Esophagus muscularis mucosa (tissue), 4 donors: ENCODE results near the gene RIN1. TPM values are rescaled to one million over a fixed set of nuclear protein-coding genes. Genes with fewer than 3 reads are reported as not detected.

Experiments used
- DNase-seq: peaks from one replicate; pipeline ENCODE4 v3.0.0-alpha.2; 2017; ENCODE audit errors: extremely low spot score
- H3K27ac ChIP-seq, 4 donors: fragments of 200-600 bp; sonication (generic); replicated peaks in 1 of 4; 1 replicate in 3 of 4; 2 replicates in 1 of 4; pipeline ENCODE4 v1.5.1; 2016 to 2019; ENCODE audit warnings: mild to moderate bottlenecking in 1 of 4
- H3K27me3 ChIP-seq, 4 donors: fragments of 200-600 bp; sonication (generic); one replicate each; pipeline versions ENCODE4 v1.5.1 to v1.6.0; 2016 to 2019
- H3K36me3 ChIP-seq, 4 donors: fragments of 200-600 bp; sonication (generic); one replicate each; pipeline ENCODE4 v1.5.1; 2016 to 2019
- H3K4me1 ChIP-seq, 4 donors: fragments of 200-600 bp; sonication (generic); one replicate each; pipeline ENCODE4 v1.5.1; 2016 to 2019
- H3K4me3 ChIP-seq, 4 donors: fragments of 200-600 bp; sonication (generic); 1 replicate in 2 of 4; 2 replicates in 2 of 4; pipeline ENCODE4 v1.5.1; 2016 to 2019; ENCODE audit warnings: mild to moderate bottlenecking in 4 of 4, moderate library complexity in 1 of 4
- H3K9me3 ChIP-seq, 4 donors: fragments of 200-600 bp; sonication (generic); 1 replicate in 3 of 4; 2 replicates in 1 of 4; pipeline ENCODE4 v1.5.1; 2016 to 2019
- CTCF ChIP-seq, 3 experiments: fragments of 200-600 bp in 2 of 3; fragments of 450-650 bp in 1 of 3; sonication (generic) in 2 of 3; IDR thresholded peaks; one replicate each; pipeline ENCODE4 v1.5.1; 2017 to 2019; ENCODE audit warnings: antibody characterized with exemption in 3 of 3, mild to moderate bottlenecking in 2 of 3, moderate library complexity in 1 of 3
- EP300 ChIP-seq: sonication (generic); formaldehyde crosslinking; IDR thresholded peaks from one replicate; pipeline ENCODE4 v1.6.1; 2017; ENCODE audit warnings: antibody characterized with exemption
- POLR2A ChIP-seq: fragments of 450-650 bp; IDR thresholded peaks from one replicate; pipeline ENCODE4 v1.6.1; 2017; ENCODE audit warnings: antibody characterized with exemption, moderate library complexity, mild to moderate bottlenecking, low read depth
- POLR2AphosphoS5 ChIP-seq, 2 donors: sonication (generic); formaldehyde crosslinking; IDR thresholded peaks; one replicate each; pipeline ENCODE4 v1.6.1; 2017; ENCODE audit warnings: antibody characterized with exemption in 2 of 2
- WGBS: methylation state at CpG from one replicate; pipeline ENCODE4 v1.1.5; 2018; 5-methylcytosine and 5-hydroxymethylcytosine counted together
- intact Hi-C: fragments of 100-400 bp; cut with DNase I; formaldehyde crosslinking; loops from one replicate; pipeline ENCODE4 v1.15.1; 2023
- total RNA-seq, 4 donors: library from RNA; depleted of rRNA; stranded (reverse); fragments of >200 nt; gene quantifications; one replicate each; pipeline versions ENCODE4 v1.1.0 to v1.2.1, GENCODE V29; 2016

Gene RIN1
- total RNA-seq, 4 donors from 2014 or later: 3.1 to 6.6 (median 4.5) TPM

DNA sequence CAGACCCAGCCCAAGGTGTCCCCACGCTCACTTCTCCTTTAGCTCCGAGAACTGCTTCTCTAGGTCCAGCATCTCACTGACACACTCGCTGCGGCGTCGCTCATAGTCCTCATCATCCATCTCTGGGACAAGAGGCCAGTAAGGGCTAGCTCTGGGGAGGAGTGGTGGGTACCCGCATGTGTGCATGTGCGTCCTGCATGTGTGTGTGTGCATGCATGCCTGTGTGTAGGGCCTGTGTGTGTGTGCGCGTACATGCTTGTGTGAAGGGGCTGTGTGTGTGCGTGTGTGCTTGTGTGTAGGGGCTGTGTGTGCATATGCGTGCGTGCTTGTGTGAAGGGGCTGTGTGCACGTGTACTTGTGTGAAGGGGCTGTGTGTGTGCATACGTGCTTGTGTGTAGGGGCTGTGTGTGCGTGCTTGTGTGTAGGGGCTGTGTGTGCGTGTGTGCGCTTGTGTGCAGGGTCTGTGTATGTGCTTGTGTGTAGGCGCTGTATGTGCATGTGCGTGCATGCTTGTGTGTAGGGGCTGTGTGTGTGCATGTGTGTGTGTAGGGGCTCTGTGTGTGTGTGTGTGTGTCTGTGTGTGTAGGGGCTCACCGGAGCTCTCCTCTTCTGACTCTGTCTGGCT, 5.4 kb upstream of the RIN1 start:
- H3K4me3 ChIP-seq: no peak overlapping the region
- 92% methylated on average over 20 of the region's 21 CpGs for WGBS
- TF ChIP-seq EP300 (no peak), CTCF (IDR thresholded peaks at IDR 0.05) (no peak), POLR2A (no peak), POLR2AphosphoS5 (IDR thresholded peaks at IDR 0.05) (no peak)
- no peak overlapping the region for H3K27ac ChIP-seq
- intact Hi-C loops: loop anchor here (10.0 kb wide), 1 partner anchor 513 kb away; the partner anchor contains the start of gene LRFN4
- H3K9me3 ChIP-seq: no peaks in the 10 kb centered on the region
- DNase-seq: no peak
- H3K27me3 ChIP-seq: no peaks in the 10 kb centered on the region
- H3K4me1 ChIP-seq: peaks cover 29 to 46% (median 35%) of the 10 kb centered on the region in 4 donors
- peaks cover 31 to 56% (median 55%) of the 10 kb centered on the region in 4 donors for H3K36me3 ChIP-seq

DNA sequence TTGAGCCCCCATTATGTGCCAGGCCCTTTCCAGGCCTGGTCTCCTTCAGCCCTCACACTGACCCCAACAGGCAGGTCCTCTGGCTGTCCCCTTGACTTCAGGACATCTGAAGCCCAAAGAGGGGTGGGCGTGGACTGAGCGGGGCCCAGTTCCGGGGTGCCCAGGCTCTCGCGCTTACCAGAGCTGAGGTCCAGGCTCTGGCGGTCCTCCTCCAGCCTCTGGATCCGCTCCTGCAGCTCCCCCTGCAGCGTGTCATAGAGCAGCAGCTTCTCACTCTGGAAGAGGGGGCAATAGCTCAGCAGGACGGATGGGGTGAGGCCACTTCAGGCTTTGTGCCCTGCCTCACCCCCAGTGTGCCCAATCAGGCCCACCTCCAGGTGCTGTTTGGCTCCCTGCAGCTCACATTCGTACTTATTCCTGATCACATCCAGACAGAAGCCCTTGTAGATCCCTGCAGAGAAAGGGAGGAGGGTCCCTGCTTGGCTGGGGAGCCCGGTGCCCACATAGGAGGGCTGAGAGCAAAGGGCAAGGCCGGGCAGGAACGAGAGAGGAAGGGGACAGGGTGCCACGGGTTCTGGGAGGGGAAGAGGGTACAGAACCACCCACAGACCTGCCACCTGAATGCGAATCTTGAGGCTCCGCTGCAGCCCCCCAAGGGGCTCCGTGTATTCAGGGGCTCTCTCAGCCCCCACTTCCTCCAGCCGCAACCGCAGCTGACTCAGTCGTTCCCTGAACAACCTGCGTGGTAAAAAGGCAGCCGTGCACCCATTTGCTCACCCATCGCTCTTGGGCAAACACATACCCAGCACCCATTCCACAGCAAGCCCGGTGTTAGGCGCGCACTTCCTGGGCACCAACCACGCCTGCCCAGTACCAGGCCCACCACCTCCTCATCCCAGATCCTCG, 4.6 kb upstream of the RIN1 start:
- no peak overlapping the region for H3K4me3 ChIP-seq
- H3K27ac ChIP-seq: no peak overlapping the region
- H3K9me3 ChIP-seq: no peaks in the 10 kb centered on the region
- WGBS: 92% methylated on average over 27 of the region's 28 CpGs
- DNase-seq: no peak
- intact Hi-C loops: loop anchor here (10.0 kb wide), 1 partner anchor 514 kb away; the partner anchor contains the start of gene LRFN4
- TF ChIP-seq EP300: no peak
- no peak for TF ChIP-seq CTCF (IDR thresholded peaks at IDR 0.05)
- TF ChIP-seq POLR2A: no peak
- no peak for TF ChIP-seq POLR2AphosphoS5 (IDR thresholded peaks at IDR 0.05)
- H3K27me3 ChIP-seq: no peaks in the 10 kb centered on the region
- peaks cover 29 to 46% (median 35%) of the 10 kb centered on the region in 4 donors for H3K4me1 ChIP-seq
- H3K36me3 ChIP-seq: peaks cover 31 to 56% (median 55%) of the 10 kb centered on the region in 4 donors

DNA sequence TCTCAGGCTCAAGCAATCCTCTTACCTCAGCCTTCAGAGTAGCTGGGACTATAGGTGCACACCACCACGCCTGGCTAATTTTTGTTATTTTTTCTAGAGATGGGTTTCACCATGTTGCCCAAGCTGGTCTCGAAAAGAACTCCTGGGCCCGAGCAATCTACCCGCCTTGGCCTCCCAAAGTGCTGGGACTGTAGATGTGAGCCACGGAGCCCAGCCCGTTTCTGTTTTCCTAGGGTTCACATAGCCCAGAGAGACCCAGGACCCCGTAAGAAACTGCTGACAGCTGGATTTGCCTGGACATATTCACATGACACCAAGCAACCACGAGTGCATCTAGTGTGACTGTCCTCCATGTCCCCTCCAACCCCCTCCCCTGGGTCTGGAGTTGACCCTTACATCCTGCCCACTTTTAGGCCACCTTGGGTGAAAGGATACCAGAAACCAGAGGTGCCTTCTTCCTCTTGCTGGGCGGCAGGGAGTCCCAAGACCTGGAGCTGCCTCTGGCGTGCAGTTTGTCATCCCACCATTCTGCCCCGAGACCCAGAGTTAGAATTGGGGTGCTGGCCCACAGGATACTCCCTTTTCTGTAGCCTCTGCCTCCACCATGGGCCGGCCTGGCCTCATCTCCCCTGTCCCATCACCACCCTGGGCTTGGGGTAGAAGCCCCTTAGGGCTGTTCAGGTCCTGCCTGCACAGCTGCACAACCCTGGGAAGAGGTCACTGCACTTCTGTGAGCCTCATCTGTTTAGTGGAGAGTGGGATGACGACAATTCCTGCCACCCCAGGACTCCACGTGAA, 3.7 kb upstream of the RIN1 start:
- H3K27me3 ChIP-seq: no peaks in the 10 kb centered on the region
- WGBS: 80% methylated on average over 13 of the region's 14 CpGs
- TF ChIP-seq POLR2A: no peak
- TF ChIP-seq CTCF (IDR thresholded peaks at IDR 0.05): no peak
- no peak for TF ChIP-seq POLR2AphosphoS5 (IDR thresholded peaks at IDR 0.05)
- TF ChIP-seq EP300: no peak
- H3K36me3 ChIP-seq: peaks cover 31 to 56% (median 55%) of the 10 kb centered on the region in 4 donors
- intact Hi-C loops: loop anchor here (10.0 kb wide), 1 partner anchor 515 kb away; the partner anchor contains the start of gene LRFN4
- H3K9me3 ChIP-seq: no peaks in the 10 kb centered on the region
- H3K4me3 ChIP-seq: no peak overlapping the region
- H3K27ac ChIP-seq: no peak overlapping the region
- H3K4me1 ChIP-seq: peaks cover 31 to 47% (median 36%) of the 10 kb centered on the region in 4 donors
- no peak for DNase-seq

GRCh38 chr11:66339162-66339675, 3.0 kb upstream of the RIN1 start:
- intact Hi-C loops: no loop called here
- no peak overlapping the region for H3K27ac ChIP-seq
- TF ChIP-seq EP300 (no peak), POLR2AphosphoS5 (IDR thresholded peaks at IDR 0.05) (no peak), POLR2A (no peak), CTCF (IDR thresholded peaks at IDR 0.05) (no peak)
- no peak for DNase-seq
- H3K4me3 ChIP-seq: no peak overlapping the region
- H3K4me1 ChIP-seq: peaks cover 31 to 48% (median 40%) of the 10 kb centered on the region in 4 donors
- no peaks in the 10 kb centered on the region for H3K9me3 ChIP-seq
- WGBS: no CpG with 5 or more reads among the region's 6 CpGs
- peaks cover 31 to 61% (median 58%) of the 10 kb centered on the region in 4 donors for H3K36me3 ChIP-seq
- H3K27me3 ChIP-seq: no peaks in the 10 kb centered on the region
